Body of pancreas (tissue), 4 donors: ENCODE results near the gene CGB3. TPM values are rescaled to one million over a fixed set of nuclear protein-coding genes. Genes with fewer than 3 reads are reported as not detected.
A peak's percentile ranks its signal among the peaks of the same experiment; 100 is the strongest.
"Not testable (repeated sequence)": the region's sequence is repeated elsewhere in the genome, so short reads cannot be mapped to it uniquely, and the experiment has no call there.

Source experiments
- ATAC-seq: fragments of 150-250 bp; one replicate; pipeline ENCODE4 v1.9.1; 2016
- DNase-seq, 4 donors: peaks; one replicate each; pipeline ENCODE4 v3.0.0-alpha.2; 2019
- H3K27ac ChIP-seq, 4 donors: fragments of 200-600 bp; sonication (generic); 1 replicate in 3 of 4; 2 replicates in 1 of 4; pipeline versions ENCODE4 v1.5.1 to v1.6.1; 2016 to 2019; ENCODE audit warnings: mild to moderate bottlenecking in 1 of 4, mixed read lengths in 1 of 4, moderate library complexity in 1 of 4
- H3K27me3 ChIP-seq, 2 donors: fragments of 200-600 bp; sonication (generic); one replicate each; pipeline ENCODE4 v1.6.0; 2016; ENCODE audit warnings: mild to moderate bottlenecking in 1 of 2
- H3K36me3 ChIP-seq, 2 donors: fragments of 200-600 bp; sonication (generic); replicated peaks in 1 of 2; 2 replicates each; pipeline ENCODE4 v1.5.1; 2016; ENCODE audit warnings: low read depth in 2 of 2; ENCODE audit not compliant: insufficient read depth in 1 of 2
- H3K4me1 ChIP-seq: fragments of 200-600 bp; sonication (generic); one replicate; pipeline ENCODE4 v1.6.0; 2016
- H3K4me3 ChIP-seq, 2 donors: fragments of 200-600 bp; sonication (generic); 1 replicate in 1 of 2; 2 replicates in 1 of 2; pipeline ENCODE4 v1.5.1; 2016 to 2019
- H3K9me3 ChIP-seq, 3 donors: fragments of 200-600 bp; sonication (generic); 1 replicate in 2 of 3; 2 replicates in 1 of 3; pipeline ENCODE4 v1.5.1; 2016
- POLR2A ChIP-seq, 3 donors: fragments of 450-650 bp; IDR thresholded peaks; one replicate each; pipeline ENCODE4 v1.6.1; 2016; ENCODE audit warnings: antibody characterized with exemption in 3 of 3, mild to moderate bottlenecking in 2 of 3
- WGBS, 2 donors: methylation state at CpG; one replicate each; pipeline ENCODE4 v1.1.5; 2017; 5-methylcytosine and 5-hydroxymethylcytosine counted together
- intact Hi-C: fragments of 100-400 bp; cut with DNase I; formaldehyde crosslinking; loops from one replicate; pipeline ENCODE4 v1.15.1; 2023
- total RNA-seq, 2 donors: library from RNA; depleted of rRNA; stranded (reverse); fragments of >200 nt; gene quantifications; one replicate each; pipeline ENCODE4 v1.1.0, GENCODE V29; 2016
- TF ChIP-seq, protein P1 (sequence below), 7 experiments: fragments of 450-650 bp in 4 of 7; fragments of 200-600 bp in 3 of 7; sonication (generic) in 3 of 7; IDR thresholded peaks; one replicate each; pipeline ENCODE4 v1.5.1; 2016 to 2019; ENCODE audit warnings: antibody characterized with exemption in 7 of 7

The CGB3 gene
- total RNA-seq, 2 donors from 2014 or later = not detected

DNA sequence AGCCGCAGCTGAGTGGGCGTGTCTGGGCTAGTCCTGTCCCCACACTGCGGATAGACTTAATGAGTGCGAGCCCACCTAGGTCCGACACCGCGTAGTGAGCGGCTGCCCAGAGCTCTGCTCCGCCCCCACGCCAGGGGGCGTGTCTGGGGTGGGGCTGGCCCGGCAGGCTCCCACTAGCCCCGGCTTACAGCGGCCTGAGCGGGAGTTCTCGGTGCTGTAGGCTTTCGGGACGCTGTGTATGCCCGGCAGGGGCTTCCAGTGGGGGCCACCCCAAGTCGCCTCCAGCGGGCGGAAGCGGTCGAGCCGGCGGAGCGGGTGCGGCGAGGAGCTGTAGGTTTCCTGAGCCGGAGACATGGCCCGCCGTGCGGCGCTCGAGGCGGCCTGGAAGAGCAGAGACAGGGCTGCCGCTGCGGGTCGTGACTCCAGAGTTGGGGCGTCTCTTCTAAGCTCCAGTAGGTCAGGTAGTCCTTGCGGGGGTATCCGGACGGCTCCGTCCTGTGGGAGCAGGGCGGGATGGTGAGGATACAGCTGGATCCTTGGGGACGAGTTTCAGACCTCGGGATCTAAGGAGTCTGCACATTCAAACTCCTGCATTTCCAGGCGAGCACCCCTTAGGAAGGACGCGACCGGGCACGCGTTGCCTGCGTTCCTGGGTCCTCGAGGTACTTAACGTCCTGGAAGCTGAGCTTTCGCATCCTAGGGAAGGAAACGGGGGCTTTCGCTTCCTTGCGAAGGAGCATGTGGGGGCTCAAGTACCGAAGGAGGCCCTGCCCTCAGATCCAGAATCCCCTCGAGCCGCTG is 32.2 kb upstream of the CGB3 start:
- no peaks in the 10 kb centered on the region for H3K9me3 ChIP-seq
- H3K4me3 ChIP-seq = peak overlapping the region; percentile 31 to 40
- peaks cover 25% of the 10 kb centered on the region for H3K4me1 ChIP-seq
- TF ChIP-seq POLR2A (IDR thresholded peaks at IDR 0.05) = no peak
- TF ChIP-seq, protein P1, sequence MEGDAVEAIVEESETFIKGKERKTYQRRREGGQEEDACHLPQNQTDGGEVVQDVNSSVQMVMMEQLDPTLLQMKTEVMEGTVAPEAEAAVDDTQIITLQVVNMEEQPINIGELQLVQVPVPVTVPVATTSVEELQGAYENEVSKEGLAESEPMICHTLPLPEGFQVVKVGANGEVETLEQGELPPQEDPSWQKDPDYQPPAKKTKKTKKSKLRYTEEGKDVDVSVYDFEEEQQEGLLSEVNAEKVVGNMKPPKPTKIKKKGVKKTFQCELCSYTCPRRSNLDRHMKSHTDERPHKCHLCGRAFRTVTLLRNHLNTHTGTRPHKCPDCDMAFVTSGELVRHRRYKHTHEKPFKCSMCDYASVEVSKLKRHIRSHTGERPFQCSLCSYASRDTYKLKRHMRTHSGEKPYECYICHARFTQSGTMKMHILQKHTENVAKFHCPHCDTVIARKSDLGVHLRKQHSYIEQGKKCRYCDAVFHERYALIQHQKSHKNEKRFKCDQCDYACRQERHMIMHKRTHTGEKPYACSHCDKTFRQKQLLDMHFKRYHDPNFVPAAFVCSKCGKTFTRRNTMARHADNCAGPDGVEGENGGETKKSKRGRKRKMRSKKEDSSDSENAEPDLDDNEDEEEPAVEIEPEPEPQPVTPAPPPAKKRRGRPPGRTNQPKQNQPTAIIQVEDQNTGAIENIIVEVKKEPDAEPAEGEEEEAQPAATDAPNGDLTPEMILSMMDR (IDR thresholded peaks at IDR 0.05) = peak in 4 of 7 experiments; percentile 23 to 45 (median 32)
- peaks cover 3 to 14% of the 10 kb centered on the region in 2 donors for H3K27me3 ChIP-seq
- intact Hi-C loops = no loop called here
- WGBS, 2 donors = 0 to 1% methylated on average over 4 to 63 of the region's 63 CpGs
- ATAC-seq = peak; percentile 70
- peak; percentile 47 to 68 (median 53) for DNase-seq
- no peaks in the 10 kb centered on the region for H3K36me3 ChIP-seq
- no peak overlapping the region for H3K27ac ChIP-seq

DNA sequence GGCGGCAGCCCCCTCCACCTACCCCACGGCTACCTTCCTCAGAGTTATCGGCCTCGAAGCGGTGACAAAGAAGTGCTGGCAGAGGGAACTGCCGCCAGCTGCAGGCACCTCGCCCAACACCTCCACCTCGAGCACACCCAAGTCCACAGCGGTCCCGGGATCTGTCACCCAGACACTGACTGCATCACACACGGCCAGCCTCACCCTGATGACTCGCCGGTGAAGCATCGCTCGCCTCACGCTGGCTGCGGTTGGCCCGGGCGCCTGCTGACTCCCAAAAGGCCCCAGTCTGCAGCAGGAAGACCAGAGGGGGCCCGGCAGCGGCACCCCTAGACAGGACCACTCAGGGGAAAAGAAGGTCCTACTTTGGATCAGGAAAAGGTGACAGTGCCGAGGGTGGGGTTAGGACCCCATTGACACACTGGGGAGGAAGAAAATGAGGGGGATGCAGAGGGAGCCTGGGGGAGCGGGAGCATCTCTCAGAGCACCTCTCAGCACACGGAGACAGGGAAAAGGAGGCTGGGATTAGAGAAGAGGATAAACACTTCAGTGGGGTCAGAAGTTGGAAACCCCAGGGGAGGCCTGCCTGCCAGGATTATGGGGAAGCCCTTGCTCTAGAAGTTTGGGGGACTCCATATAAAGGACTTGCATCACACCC is 26.4 kb upstream of the CGB3 start:
- H3K27ac ChIP-seq, intact Hi-C loops, H3K4me1 ChIP-seq, H3K36me3 ChIP-seq, H3K9me3 ChIP-seq, H3K4me3 ChIP-seq, DNase-seq, ATAC-seq, H3K27me3 ChIP-seq: not testable (repeated sequence)
- 69% methylated on average over 11 to 24 of the region's 24 CpGs for WGBS, 2 donors

DNA sequence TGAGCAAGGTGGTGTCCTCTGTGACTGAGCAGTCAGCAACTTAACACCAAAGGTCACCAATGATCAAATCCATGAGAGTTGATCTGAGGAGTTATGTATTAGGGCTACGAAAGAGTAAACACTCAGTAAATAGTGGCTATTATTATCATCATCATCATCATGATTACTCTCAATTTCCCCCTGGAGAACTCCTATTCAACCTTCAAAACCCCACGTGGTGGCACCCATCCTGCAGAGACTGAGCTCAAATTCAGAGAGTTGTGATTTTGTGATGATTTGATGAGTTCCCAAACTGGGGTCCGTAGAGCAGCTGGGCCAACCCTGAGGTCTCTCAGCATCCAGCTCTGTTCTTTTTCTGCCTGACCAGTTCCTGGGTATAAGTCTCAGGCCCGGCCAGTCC is 25.7 kb upstream of the CGB3 start:
- ATAC-seq, H3K9me3 ChIP-seq, intact Hi-C loops, DNase-seq, H3K36me3 ChIP-seq, H3K4me3 ChIP-seq, H3K27me3 ChIP-seq, H3K27ac ChIP-seq, H3K4me1 ChIP-seq: not testable (repeated sequence)
- 52 to 59% methylated on average over 3 of the region's 4 CpGs for WGBS, 2 donors

DNA sequence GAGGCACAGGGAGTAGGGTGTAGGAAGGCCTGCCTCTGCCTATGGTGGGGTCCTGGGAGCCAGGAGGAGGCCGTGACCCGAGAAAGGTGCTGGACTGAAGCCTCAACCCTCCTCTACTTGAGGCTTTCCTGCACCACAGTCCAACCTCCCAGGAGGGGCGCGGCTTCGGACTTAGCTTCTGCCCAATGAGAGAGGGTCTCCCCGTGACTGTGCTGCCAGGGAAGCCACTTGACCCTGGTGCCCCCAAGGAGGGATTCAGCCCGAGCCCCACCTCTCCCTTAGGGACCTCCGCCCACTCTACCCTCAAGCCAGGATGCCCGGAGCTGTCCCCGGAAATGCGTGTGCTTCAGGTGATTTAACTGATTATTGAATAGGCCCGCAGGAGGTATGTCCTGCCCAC is 24.9 kb upstream of the CGB3 start, which contains the start of gene CGB8:
Gene CGB8, minus strand, starts transcription at position 101 of the 400 bp plus-strand sequence. CDS start 372 bp downstream, outside the sequence.
- DNase-seq, H3K27me3 ChIP-seq, H3K4me1 ChIP-seq, H3K27ac ChIP-seq, H3K36me3 ChIP-seq, ATAC-seq, H3K4me3 ChIP-seq, intact Hi-C loops, H3K9me3 ChIP-seq: not testable (repeated sequence)
- WGBS, 2 donors = 62% methylated on average over 10 of the region's 12 CpGs; no CpG with 5 or more reads in 1 of the 2 donors

DNA sequence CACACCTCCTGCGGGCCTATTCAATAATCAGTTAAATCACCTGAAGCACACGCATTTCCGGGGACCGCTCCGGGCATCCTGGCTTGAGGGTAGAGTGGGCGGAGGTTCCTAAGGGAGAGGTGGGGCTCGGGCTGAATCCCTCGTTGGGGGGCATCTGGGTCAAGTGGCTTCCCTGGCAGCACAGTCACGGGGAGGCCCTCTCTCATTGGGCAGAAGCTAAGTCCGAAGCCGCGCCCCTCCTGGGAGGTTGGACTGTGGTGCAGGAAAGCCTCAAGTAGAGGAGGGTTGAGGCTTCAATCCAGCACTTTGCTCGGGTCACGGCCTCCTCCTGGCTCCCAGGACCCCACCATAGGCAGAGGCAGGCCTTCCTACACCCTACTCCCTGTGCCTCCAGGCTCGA is 19.4 kb upstream of the CGB3 start, which contains the start of gene CGB5:
Gene CGB5, plus strand, starts transcription at position 301 of the 400 bp plus-strand sequence. CDS start 362 bp downstream, outside the sequence.
- intact Hi-C loops, H3K36me3 ChIP-seq, H3K4me3 ChIP-seq, H3K9me3 ChIP-seq, H3K27me3 ChIP-seq, ATAC-seq, H3K4me1 ChIP-seq, H3K27ac ChIP-seq, DNase-seq: not testable (repeated sequence)
- WGBS, 2 donors = 67% methylated on average over 8 of the region's 15 CpGs; no CpG with 5 or more reads in 1 of the 2 donors

DNA sequence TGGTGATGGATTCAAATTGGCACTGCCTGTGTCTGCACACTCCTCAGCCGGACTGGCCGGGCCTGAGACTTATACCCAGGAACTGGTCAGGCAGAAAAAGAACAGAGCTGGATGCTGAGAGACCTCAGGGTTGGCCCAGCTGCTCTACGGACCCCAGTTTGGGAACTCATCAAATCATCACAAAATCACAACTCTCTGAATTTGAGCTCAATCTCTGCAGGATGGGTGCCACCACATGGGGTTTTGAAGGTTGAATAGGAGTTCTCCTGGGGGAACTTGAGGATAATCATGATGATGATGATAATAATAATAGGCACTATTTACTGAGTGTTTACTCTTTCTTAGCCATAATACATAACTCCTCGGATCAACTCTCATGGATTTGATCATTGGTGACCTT is 18.5 kb upstream of the CGB3 start:
- intact Hi-C loops, H3K27me3 ChIP-seq, H3K9me3 ChIP-seq, H3K4me3 ChIP-seq, H3K36me3 ChIP-seq, DNase-seq, H3K4me1 ChIP-seq, ATAC-seq, H3K27ac ChIP-seq: not testable (repeated sequence)
- WGBS, 2 donors = 60 to 79% methylated on average over 1 to 3 of the region's 4 CpGs

DNA sequence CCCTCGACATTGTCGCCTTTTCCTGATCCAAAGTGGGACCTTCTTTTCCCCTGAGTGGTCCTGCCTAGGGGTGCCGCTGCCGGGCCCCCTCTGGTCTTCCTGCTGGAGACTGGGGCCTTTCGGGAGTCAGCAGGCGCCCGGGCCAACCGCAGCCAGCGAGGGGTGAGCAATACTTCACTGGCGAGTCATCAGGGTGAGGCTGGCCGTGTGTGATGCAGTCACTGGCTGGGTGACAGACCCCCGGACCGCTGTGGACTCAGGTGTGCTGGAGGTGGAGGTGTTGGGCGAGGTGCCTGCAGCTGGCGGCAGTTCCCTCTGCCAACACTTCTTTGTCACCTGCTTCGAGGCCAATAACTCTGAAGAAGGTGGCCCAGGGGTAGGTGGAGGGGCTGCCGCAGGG is 18.0 kb upstream of the CGB3 start:
- intact Hi-C loops = no loop called here
- Histone ChIP-seq H3K36me3 (no peaks in the 10 kb centered on the region), H3K27ac (no peak overlapping the region), H3K27me3 (no peaks in the 10 kb centered on the region), H3K9me3 (no peaks in the 10 kb centered on the region), H3K4me1 (no peaks in the 10 kb centered on the region), H3K4me3 (no peak overlapping the region)
- TF ChIP-seq, protein P1 (IDR thresholded peaks at IDR 0.05) = no peak
- TF ChIP-seq POLR2A (IDR thresholded peaks at IDR 0.05) = no peak
- no peak for DNase-seq
- WGBS, 2 donors = 59 to 62% methylated on average over 11 to 17 of the region's 17 CpGs
- no peak for ATAC-seq

DNA sequence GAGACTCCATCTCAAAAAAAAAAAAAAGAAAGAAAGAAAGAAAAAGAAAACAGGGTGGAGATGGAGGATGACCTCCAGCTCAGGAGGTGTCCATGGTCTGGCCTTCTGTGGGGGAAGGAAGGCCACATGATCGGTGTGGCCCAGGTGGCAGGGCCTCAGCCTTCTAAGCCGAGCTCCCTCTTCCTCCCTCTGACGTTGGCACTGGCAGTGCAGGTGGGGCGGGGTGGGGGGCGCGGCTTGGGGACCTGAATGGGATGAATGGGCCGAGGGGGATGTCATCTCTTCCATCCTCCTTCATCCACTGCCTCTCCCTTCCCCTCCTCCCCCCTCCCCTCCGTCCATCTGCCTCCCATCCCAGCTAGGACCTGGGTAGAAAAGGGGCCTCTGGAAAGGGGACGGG is 15.6 kb upstream of the CGB3 start:
- H3K36me3 ChIP-seq, intact Hi-C loops, H3K4me3 ChIP-seq, H3K27me3 ChIP-seq, H3K27ac ChIP-seq, H3K4me1 ChIP-seq, ATAC-seq, H3K9me3 ChIP-seq, DNase-seq: not testable (repeated sequence)
- 45 to 52% methylated on average over 7 to 8 of the region's 9 CpGs for WGBS, 2 donors

DNA sequence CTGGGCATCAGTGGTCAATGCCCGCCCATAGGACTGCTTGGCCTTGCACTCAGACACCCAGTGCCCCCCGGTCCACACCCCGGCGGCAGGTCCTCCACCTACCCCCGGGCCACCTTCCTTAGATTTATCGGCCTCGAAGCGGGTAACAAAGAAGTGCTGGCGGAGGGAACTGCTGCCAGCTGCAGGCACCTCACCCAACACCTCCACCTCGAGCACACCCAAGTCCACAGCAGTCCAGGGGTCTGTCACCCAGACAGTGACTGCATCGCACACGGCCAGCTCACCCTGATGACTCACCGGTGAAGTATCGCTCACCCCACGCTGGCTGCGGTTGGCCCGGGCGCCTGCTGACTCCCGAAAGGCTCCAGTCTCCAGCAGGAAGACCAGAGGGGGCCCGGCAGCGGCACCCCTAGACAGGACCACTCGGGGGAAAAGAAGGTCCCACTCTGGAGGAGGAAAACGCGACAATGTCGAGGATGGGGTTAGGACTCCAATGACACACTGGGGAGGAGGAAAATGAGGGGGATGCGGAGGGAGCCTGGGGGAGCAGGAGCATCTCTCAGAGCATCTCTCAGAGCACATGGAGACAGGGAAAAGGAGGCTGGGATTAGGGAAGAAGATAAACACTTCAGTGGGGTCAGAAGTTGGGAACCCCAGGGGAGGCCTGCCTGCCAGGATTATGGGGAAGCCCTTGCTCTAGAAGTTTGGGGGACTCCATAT is 14.6 kb upstream of the CGB3 start:
- DNase-seq, H3K27me3 ChIP-seq, H3K4me3 ChIP-seq, H3K36me3 ChIP-seq, H3K9me3 ChIP-seq, ATAC-seq, H3K27ac ChIP-seq, H3K4me1 ChIP-seq, intact Hi-C loops: not testable (repeated sequence)
- WGBS, 2 donors = 67 to 80% methylated on average over 26 of the region's 26 CpGs
